GM19025 (cell line): Measurements from ENCODE around the gene TFAP2C.

ENCODE experiments used
- ATAC-seq: cut with Tn5 transposase; IDR thresholded peaks from one replicate; pipeline ENCODE4 v1.9.1; 2021; ENCODE audit warnings: mild to moderate bottlenecking, low read depth, moderate library complexity; ENCODE audit not compliant: unreplicated experiment

TFAP2C gene

DNA sequence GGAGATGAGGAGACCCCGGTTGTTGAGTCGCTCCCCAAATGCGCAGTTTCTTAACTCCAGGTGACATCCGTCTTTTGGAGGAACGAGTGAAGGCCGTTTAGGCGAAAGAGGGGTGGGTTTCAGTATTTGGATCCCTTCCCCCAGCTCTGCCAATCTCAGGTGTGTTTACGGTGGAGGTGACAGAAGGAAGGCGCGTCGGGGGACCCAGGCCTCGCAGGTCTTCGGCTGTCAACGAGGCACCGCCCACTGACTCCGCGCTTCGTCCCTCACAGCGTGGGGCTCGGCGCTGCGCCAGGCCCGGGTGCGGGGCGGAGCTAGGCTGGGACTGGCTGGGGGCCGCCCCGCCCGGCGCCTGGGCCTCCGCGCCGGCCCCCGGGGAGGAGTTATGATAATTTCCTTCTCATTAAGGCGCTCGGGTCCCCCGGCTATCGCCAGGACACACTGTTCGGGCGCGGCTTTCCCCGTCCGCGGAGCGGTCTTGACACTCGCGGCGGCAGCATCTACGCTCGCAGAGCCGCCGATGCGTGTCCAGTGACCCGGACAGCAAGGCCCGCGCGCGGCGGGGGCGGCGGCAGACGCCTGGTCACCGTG is at the start of gene TFAP2C:
TFAP2C (plus strand) TSS at position 434 of the 591 bp plus-strand sequence. CDS start 239 bp downstream, outside the sequence.
- ATAC-seq = peak; percentile 55

- ATAC-seq = no peak
These were observed 48.9 kb upstream of the TFAP2C start for GRCh38 chr20:56580226-56580625.

DNA sequence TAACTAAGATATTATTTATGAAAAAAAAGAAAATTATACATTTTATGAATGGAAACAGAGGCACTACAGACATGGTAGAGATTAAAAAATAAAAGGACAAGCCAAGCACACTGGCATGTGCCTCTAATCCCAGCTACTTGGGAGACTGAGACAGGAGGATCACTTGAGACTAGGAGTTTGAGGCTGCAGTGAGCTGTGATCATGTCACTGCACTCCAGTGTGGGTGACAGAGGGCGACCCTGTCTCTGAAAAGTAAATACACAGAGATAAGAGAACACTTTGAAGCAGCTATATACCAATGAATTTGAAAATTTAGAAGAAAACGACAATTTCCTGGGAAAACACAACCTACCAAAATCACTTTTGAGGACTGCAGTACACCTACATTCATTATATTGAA is 47.4 kb upstream of the TFAP2C start:
- no peak for ATAC-seq

GRCh38 chr20:56582542-56582941 is 46.6 kb upstream of the TFAP2C start:
- no peak for ATAC-seq

GRCh38 chr20:56584916-56585315 is 44.2 kb upstream of the TFAP2C start:
- ATAC-seq = no peak

- no peak for ATAC-seq
These were observed 41.6 kb upstream of the TFAP2C start for GRCh38 chr20:56587307-56588041.

- ATAC-seq = no peak
These were observed 40.1 kb upstream of the TFAP2C start for GRCh38 chr20:56588996-56589395.

DNA sequence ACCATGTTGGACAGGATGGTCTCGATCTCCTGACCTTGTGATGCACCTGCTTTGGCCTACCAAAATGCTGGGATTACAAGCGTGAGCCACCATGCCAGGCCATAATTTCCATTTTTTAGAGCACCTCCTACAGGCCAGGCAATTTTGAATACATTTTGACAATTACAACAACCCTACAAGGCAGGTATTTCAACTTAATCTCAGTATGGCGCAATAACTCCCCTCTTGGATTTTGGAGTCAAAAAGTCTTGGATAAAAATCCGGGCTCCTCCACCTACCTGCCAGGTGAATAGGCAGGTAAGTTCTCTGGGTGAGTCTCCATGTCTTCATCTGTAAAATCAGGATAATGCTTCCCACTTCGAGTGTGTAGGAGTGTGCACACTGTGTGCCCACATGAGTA is 39.5 kb upstream of the TFAP2C start:
- ATAC-seq = no peak

- no peak for ATAC-seq
These were observed 38.2 kb upstream of the TFAP2C start for GRCh38 chr20:56590888-56591287.

DNA sequence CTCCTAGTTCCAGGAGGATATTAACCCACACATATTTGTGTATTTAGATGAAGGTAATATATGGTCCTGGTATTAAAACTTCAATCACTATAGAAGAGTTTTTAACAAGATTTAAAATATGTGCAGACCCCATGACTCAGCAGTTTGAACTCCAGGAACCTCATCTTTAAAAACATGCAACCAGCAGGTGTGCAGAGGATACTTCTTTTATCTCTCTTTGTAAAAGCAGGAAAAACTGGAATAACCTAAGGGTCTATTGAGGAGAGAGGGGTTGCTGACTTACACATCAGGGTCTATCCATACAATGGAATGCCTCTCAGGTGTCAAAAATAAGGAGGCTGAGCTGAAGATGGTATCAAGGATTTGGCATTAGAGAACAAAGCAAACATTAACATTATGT is 36.9 kb upstream of the TFAP2C start:
- ATAC-seq = no peak

DNA sequence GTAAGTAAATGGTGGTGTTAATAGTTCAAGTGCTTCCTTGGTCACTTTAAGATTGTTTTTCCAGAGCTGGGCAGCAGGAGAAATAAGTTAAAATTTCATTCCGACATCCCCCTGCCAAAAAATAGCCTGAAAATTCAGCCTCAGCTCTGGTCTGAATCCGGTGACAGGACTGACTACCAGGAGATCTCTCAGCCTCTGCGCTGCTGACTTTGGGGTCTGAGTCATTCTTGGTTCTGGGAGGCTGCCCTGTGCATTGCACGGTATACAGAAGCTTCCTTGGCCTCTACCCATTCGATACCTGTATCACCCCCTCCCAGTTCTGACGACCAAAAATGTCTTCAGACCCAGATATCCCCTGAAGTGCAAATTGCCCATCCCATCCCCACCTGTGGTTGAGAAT is 36.3 kb upstream of the TFAP2C start:
- ATAC-seq = no peak

GRCh38 chr20:56595746-56596475 is 33.2 kb upstream of the TFAP2C start:
- ATAC-seq = no peak

DNA sequence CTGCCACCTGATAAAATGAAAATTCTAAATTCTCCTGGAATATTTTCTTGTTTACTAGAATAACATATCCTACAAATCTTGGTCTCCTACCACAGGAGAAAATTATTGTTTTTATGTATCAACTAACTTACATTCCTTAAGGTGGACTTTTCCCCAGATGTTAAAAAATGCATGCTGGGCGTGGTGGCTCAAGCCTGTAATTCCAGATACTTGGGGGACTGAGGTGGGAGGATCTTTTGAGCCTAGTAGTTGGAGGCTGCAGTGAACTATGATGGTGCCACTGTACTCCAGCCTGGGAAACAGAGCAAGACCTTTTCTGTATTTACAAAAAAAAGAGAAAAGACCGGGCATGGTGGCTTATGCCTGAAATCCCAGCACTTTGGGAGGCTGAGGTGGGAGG is 27.9 kb upstream of the TFAP2C start:
- no peak for ATAC-seq

DNA sequence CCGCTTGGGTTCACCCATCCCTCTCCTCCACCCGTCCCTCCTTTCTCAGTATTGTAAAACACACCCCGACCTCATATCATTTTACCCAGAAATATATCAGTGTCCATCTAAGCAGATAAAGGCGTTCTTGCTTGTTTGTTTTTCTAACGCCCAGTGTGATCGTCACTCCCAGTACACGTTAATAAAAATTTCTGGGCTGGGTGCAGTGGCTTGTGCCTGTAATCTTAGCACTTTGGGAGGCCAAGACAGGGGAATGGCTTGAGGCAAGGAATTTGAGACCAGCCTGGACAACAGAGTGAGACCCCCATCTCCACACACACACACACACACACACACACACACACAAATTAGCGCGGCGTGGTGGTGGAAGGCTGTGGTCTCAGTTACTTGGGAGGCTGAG is 24.4 kb upstream of the TFAP2C start:
- no peak for ATAC-seq

GRCh38 chr20:56605261-56605996 is 23.7 kb upstream of the TFAP2C start:
- ATAC-seq = no peak

DNA sequence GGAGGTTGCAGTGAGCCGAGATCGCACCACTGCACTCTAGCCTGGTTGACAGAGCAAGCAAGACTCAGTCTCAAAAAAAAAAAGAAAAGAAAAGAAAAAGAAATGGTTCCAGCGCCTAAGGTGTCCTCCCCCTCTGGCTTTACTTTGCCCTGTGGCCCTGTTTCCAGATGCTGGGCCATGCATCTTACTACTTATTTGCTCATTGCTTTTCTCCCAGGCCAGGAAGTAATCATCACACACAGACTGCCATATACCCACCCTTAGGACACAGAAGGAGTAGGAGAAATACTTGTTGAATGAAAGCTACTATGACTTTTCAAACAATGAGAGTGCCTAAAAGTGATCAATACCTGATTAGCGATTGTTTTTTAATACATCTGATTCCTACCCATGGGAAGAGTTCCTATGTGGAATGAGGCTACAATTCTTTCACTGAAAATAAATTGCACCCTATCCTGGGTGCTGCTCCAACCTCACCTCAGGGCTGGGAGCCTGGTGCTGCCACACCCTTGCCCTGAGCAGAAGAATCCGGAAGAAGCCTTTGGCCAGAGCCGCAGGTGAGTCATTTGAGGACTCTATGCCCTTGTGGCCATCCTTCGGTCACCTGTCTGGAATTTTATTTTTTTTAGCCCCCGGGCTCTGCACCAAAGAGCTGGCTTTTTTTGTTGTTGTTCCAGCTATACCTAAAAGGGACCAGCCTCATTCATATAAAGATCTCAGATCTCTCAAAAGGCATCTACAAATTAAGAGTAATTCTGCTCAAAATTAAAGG is 22.7 kb upstream of the TFAP2C start:
- ATAC-seq = no peak

GRCh38 chr20:56607061-56607704 is 21.9 kb upstream of the TFAP2C start:
- ATAC-seq = no peak

DNA sequence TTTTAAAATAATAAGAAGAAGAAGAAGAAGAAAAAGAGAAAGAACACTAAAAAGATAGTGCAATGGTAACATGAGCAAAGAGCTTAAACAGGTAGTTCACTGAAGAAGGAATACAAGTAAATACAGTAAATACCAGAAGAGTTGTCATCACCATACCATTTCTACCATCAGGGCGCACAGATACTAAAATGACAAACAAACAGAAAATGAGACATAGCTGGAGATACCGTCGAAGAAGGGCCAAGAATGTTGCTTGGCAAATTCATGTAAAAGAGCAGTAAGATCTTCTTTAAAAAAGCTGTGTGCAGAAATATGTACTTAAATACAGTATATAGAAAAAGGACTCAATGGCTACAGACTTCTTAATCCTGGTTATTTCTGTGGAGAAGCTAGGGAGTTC is 20.7 kb upstream of the TFAP2C start:
- ATAC-seq = no peak

DNA sequence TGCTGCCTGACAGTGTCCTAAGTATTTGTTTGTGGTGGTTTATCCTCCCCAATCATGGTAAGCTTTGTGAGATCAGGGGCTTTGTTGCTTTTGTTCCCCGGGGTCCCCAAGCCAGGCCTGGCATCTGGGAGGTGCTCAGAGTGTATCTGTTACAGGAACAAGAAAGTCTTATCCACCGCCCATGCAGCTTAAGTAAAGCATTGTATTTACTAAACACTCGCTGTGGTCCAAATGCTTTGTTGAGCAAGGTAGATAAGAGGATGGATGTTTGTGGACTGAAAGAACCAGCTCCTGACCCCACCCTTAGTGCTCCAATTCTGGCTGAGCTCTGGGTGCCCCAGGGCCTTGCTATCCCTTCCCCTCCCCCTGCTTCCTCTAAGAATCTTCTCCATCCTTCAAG is 19.8 kb upstream of the TFAP2C start:
- no peak for ATAC-seq

DNA sequence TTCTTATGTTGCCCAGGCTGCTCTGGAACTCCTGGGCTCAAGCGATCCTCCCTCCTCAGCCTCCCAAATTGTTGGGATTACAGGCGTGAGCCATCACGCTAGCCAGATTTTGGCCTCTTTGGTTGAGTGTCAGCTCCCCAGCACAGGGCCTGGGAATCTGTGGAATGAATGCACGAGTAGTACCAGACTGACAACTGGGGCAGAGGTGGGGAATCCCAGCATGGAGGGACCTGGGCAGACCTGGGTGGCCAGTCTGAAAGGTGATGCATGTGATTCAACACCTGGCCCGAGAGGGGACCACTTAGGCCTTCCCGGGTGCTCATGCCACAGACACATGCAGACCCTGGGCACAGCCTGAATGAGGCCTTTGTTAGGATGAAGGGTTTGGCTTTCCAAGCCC is 19.0 kb upstream of the TFAP2C start:
- ATAC-seq = no peak
